Frontal cortex (tissue), 4 donors: ENCODE results near the gene SERPINB4. TPM values are rescaled to one million over a fixed set of nuclear protein-coding genes. Genes with fewer than 3 reads are reported as not detected.
"Not testable (repeated sequence)": the region's sequence is repeated elsewhere in the genome, so short reads cannot be mapped to it uniquely, and the experiment has no call there.

Source experiments
- DNase-seq, 2 donors: peaks; one replicate each; pipeline ENCODE4 v3.0.0; 2012; ENCODE audit warnings: low spot score in 2 of 2
- FAIRE-seq: peaks from 2 replicates; lab custom pipeline; 2012; peaks lifted over from hg19 to GRCh38; lab: Jason Lieb, UNC
- total RNA-seq: library from RNA; depleted of rRNA; stranded (reverse); fragments of >200 nt; gene quantifications from one replicate; pipeline ENCODE4 v1.2.3, GENCODE V29; 2014
- donor health status: control.
- donor health status: control.
- donor health status: control.

SERPINB4 gene
- total RNA-seq, 1 donor from 2014 or later, result not detected

- FAIRE-seq, result not testable (repeated sequence)
Measured at GRCh38 chr18:63641157-63641680, 2.8 kb downstream of the SERPINB4 start.

GRCh38 chr18:63637703-63638102, 6.4 kb downstream of the SERPINB4 start:
- FAIRE-seq, result no peak

More at GRCh38 chr18:63641157-63641680, 2.8 kb downstream of the SERPINB4 start:
- DNase-seq, result not testable (repeated sequence)

GRCh38 chr18:63627819-63628218, 16.2 kb downstream of the SERPINB4 start:
- FAIRE-seq, result peak; percentile 63
- no peak for DNase-seq

More at GRCh38 chr18:63637703-63638102, 6.4 kb downstream of the SERPINB4 start:
- no peak for DNase-seq

GRCh38 chr18:63626431-63626830, 17.6 kb downstream of the SERPINB4 start:
- no peak for FAIRE-seq
- DNase-seq, result no peak

GRCh38 chr18:63624863-63625262, 19.2 kb downstream of the SERPINB4 start:
- no peak for DNase-seq
- FAIRE-seq, result no peak

- FAIRE-seq (no peak), DNase-seq (no peak)
Measured at GRCh38 chr18:63619661-63620060, 24.4 kb downstream of the SERPINB4 start.

- DNase-seq (no peak), FAIRE-seq (no peak)
Measured at GRCh38 chr18:63617915-63618234, 26.2 kb downstream of the SERPINB4 start.

GRCh38 chr18:63617049-63617914, 26.8 kb downstream of the SERPINB4 start:
- DNase-seq (no peak), FAIRE-seq (no peak)

- no peak for DNase-seq
- no peak for FAIRE-seq
Measured at GRCh38 chr18:63613420-63613819, 30.6 kb downstream of the SERPINB4 start.

GRCh38 chr18:63606526-63606925, 37.5 kb downstream of the SERPINB4 start:
- FAIRE-seq, result no peak
- no peak for DNase-seq

GRCh38 chr18:63604791-63605567, 39.1 kb downstream of the SERPINB4 start:
- no peak for DNase-seq
- no peak for FAIRE-seq

GRCh38 chr18:63603772-63604171, 40.3 kb downstream of the SERPINB4 start:
- FAIRE-seq (no peak), DNase-seq (no peak)

GRCh38 chr18:63603355-63603754, 40.7 kb downstream of the SERPINB4 start:
- FAIRE-seq, result no peak

GRCh38 chr18:63596964-63597363, 47.1 kb downstream of the SERPINB4 start:
- DNase-seq (no peak), FAIRE-seq (no peak)

More at GRCh38 chr18:63603355-63603754, 40.7 kb downstream of the SERPINB4 start:
- DNase-seq, result no peak

GRCh38 chr18:63592471-63592870, 51.6 kb downstream of the SERPINB4 start:
- FAIRE-seq (no peak), DNase-seq (no peak)

GRCh38 chr18:63591725-63592124, 52.3 kb downstream of the SERPINB4 start:
- DNase-seq (no peak), FAIRE-seq (no peak)

- DNase-seq (no peak), FAIRE-seq (no peak)
Measured at GRCh38 chr18:63590966-63591695, 52.9 kb downstream of the SERPINB4 start.

GRCh38 chr18:63590373-63590772, 53.7 kb downstream of the SERPINB4 start:
- DNase-seq (no peak), FAIRE-seq (no peak)

GRCh38 chr18:63588909-63589308, 55.1 kb downstream of the SERPINB4 start:
- FAIRE-seq, result no peak
- no peak for DNase-seq
